Posterior cingulate gyrus (tissue), 11 donors: ENCODE data around the gene EML3.
"Not testable (repeated sequence)": the region's sequence is repeated elsewhere in the genome, so short reads cannot be mapped to it uniquely, and the experiment has no call there.

Experiments used
- DNase-seq, 10 donors: peaks; one replicate each; pipeline versions ENCODE4 v3.0.0 to v3.0.0-alpha.2; 2020 to 2021; ENCODE audit warnings: mixed read lengths in 3 of 10
- intact Hi-C: fragments of 100-400 bp; cut with DNase I; formaldehyde crosslinking; loops from one replicate; pipeline ENCODE4 v1.15.1; 2023

The EML3 gene

GRCh38 chr11:62612366-62613290 lies at the start of gene EML3, which contains the start of gene ROM1:
TSS of gene EML3 (minus strand) at chr11:62612775. CDS start at chr11:62612457, 318 bp downstream.
TSS of gene ROM1 (plus strand) at chr11:62613257. CDS start at chr11:62613282, 25 bp downstream.
- intact Hi-C loops: loop anchor here (1.0 kb wide), 1 partner anchor 9 kb away; the partner anchor contains the start of gene B3GAT3
- DNase-seq: peak; percentile 69 to 97 (median 81)

- intact Hi-C loops: no loop called here
- peak in 1 of 10 donors; percentile 4 for DNase-seq
Observed at GRCh38 chr11:62656796-62657429, 44.3 kb upstream of the EML3 start.

GRCh38 chr11:62654297-62654696 lies 41.7 kb upstream of the EML3 start:
- intact Hi-C loops: no loop called here
- DNase-seq: peak in 1 of 10 donors; percentile 27

- intact Hi-C loops: loop anchor here (1.0 to 2.0 kb wide), 2 partner anchors 18 to 27 kb away; partner anchors contain the start of genes UBXN1 and UQCC3
- DNase-seq: peak in 1 of 10 donors; percentile 86
Observed at GRCh38 chr11:62652161-62653006, 39.8 kb upstream of the EML3 start.

- intact Hi-C loops: not testable (repeated sequence)
- peak in 1 of 10 donors; percentile 47 for DNase-seq
Observed at GRCh38 chr11:62650283-62650682, 37.7 kb upstream of the EML3 start.

- intact Hi-C loops: no loop called here
- DNase-seq: peak in 1 of 10 donors; percentile 52
Observed at GRCh38 chr11:62649486-62649885, 36.9 kb upstream of the EML3 start.

GRCh38 chr11:62648967-62649364 lies 36.4 kb upstream of the EML3 start:
- DNase-seq: peak in 1 of 10 donors; percentile 67
- intact Hi-C loops: no loop called here

- intact Hi-C loops: no loop called here
Observed at GRCh38 chr11:62648185-62648966, 35.8 kb upstream of the EML3 start.

GRCh38 chr11:62647609-62648005 lies 35.0 kb upstream of the EML3 start:
- intact Hi-C loops: no loop called here
- no peak for DNase-seq

More at GRCh38 chr11:62648185-62648966, 35.8 kb upstream of the EML3 start:
- DNase-seq: peak in 1 of 10 donors; percentile 69

- intact Hi-C loops: loop anchor here (1.0 kb wide), 1 partner anchor 25 kb away; no protein-coding TSS in a partner anchor
- peak in 1 of 10 donors; percentile 81 for DNase-seq
Observed at GRCh38 chr11:62646825-62647608, 34.4 kb upstream of the EML3 start.

- intact Hi-C loops: loop anchor here (1.0 kb wide), 1 partner anchor 24 kb away; no protein-coding TSS in a partner anchor
- peak; percentile 98 to 100 (median 99) for DNase-seq
Observed at GRCh38 chr11:62645946-62646824, 33.6 kb upstream of the EML3 start, which contains the start of gene GANAB. TSS of gene GANAB (minus strand) at chr11:62646613. CDS start at chr11:62646599, 14 bp downstream.

- intact Hi-C loops: no loop called here
- no peak for DNase-seq
Observed at GRCh38 chr11:62645671-62645945, 33.0 kb upstream of the EML3 start.

- peak in 1 of 10 donors; percentile 57 for DNase-seq
- intact Hi-C loops: no loop called here
Observed at GRCh38 chr11:62644220-62644619, 31.6 kb upstream of the EML3 start.

- peak in 1 of 10 donors; percentile 37 for DNase-seq
- intact Hi-C loops: no loop called here
Observed at GRCh38 chr11:62632492-62632891, 19.9 kb upstream of the EML3 start.

GRCh38 chr11:62627713-62628112 lies 15.1 kb upstream of the EML3 start:
- intact Hi-C loops: no loop called here
- DNase-seq: peak in 1 of 10 donors; percentile 57

- peak in 1 of 10 donors; percentile 18 for DNase-seq
- intact Hi-C loops: loop anchor here (1.0 to 5.0 kb wide), 2 partner anchors 24 to 50 kb away; partner anchors contain the start of genes EEF1G and GANAB
Observed at GRCh38 chr11:62622476-62623089, 10.0 kb upstream of the EML3 start.
